ENCODE results near the gene SRRD.

The SRRD gene

DNA sequence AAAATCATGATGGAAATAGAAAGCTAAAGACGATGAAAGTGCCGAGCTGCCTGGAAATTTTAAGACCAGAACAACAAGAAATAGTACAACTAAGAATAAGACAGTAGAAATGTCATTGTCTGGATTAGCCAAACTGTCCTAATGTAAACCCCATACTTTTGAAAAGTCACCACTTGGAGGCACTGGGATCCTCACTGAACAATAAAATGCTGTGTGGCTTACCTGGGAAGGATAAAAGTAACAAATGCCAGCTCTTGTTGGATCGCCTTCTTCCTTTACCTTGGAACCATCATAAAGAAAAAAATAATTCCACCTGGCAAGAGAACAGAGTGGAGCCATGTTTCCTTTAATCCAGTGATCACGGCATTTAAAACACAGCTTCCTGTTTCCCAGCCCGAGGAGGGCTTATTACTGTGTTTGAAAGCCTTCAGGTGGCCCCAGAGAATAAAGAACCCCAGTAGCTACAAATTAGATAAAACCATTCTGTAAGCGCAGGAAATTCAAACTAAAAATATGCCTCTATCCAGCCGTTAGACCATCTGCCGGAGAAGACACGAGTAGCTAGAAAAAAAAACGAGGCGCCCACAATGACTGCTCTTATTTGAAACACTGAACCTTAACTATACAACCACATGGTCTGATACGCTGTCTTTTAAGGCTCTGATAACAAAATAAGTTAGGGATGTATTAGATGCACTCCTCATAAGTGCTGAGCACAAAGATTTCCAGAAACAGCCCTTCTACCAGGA lies 4.5 kb upstream of the SRRD start:
- DNase-seq: peak; percentile 70 to 93 (median 88)
- H3K36me3 ChIP-seq (ENCODE audit: control insufficient read depth in 4 of 4, insufficient read depth in 4 of 4, low read length in 3 of 4): peaks cover 0 to 32% (median 16%) of the 10 kb centered on the region in 4 experiments
- H3K27ac ChIP-seq (ENCODE audit: insufficient read depth in 1 of 2, low read depth in 1 of 2, low read length in 2 of 2, poor library complexity in 1 of 2, severe bottlenecking in 2 of 2): peak overlapping the region; percentile 59 to 87
- ChIA-PET CTCF (interaction anchor here (0.7 to 1.6 kb wide), 8 partner anchors 13 to 162 kb away, joined by 3 to 7 read pairs (median 4); no protein-coding TSS in a partner anchor), POLR2A (interaction anchor here (0.6 to 0.8 kb wide), 2 partner anchors 13 to 118 kb away, joined by 3 to 4 read pairs; no protein-coding TSS in a partner anchor)
- H3K4me3 ChIP-seq (ENCODE audit: control insufficient read depth in 1 of 7, extremely low read depth in 1 of 7, insufficient read depth in 4 of 7, low read depth in 2 of 7, low read length in 6 of 7): peak overlapping the region in 6 of 7 experiments; percentile 39 to 75 (median 58)
- H3K4me1 ChIP-seq (ENCODE audit: control extremely low read depth in 1 of 4, control insufficient read depth in 4 of 4, insufficient read depth in 4 of 4, low read length in 3 of 4): peaks cover 41 to 74% (median 65%) of the 10 kb centered on the region in 4 experiments
- WGBS (ENCODE audit: insufficient coverage): 6% methylated on average over 7 of the region's 12 CpGs
- H3K27me3 ChIP-seq (replicated peaks in 2 of 5; ENCODE audit: control insufficient read depth in 4 of 5, insufficient read depth in 5 of 5, low read length in 4 of 5): no peaks in the 10 kb centered on the region
- H3K9me3 ChIP-seq (ENCODE audit: control extremely low read depth in 1 of 5, control insufficient read depth in 4 of 5, insufficient read depth in 2 of 5, low read depth in 1 of 5, low read length in 4 of 5): no peaks in the 10 kb centered on the region

DNA sequence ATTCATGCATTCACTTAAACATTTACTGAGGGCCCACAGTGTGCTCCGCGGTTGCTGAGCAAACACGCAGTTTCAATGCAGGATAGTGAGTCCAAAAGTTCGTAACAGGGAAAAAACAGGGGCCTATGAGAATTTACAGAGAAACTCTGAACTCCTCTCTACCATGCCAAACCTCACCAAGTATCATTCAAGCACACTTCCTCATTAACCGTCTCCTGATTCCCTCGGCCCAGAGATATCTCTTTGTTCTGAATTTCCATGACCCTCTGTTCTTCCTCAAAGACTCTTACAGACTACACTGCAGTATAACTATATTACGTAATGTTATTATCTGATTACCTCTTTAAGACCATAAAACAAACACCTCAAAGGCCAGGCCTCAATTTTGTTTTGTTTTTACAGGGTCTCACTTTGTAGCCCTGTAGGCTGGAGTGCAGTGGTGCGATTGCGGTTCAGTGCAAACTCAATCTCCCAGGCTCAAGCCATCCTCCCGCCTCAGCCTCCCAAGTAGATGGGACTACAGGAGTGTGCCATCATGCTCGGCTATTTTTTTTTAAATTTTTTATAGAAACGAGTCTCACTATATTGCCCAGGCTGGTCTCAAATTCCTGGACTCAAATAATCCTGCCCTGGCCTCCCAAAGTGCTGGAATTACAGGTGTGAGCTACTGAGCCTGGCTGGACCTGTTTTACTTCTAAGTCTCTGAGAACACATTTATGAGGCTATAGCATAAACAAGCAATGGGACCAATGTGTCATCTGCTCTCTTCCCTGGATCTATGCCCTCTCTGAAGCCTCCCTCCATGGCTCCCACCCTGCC lies 3.7 kb upstream of the SRRD start:
- WGBS (ENCODE audit: insufficient coverage): 52% methylated on average over 8 of the region's 12 CpGs
- peak overlapping the region; percentile 59 to 87 for H3K27ac ChIP-seq (ENCODE audit: insufficient read depth in 1 of 2, low read depth in 1 of 2, low read length in 2 of 2, poor library complexity in 1 of 2, severe bottlenecking in 2 of 2)
- peaks cover 0 to 30% (median 13%) of the 10 kb centered on the region in 4 experiments for H3K36me3 ChIP-seq (ENCODE audit: control insufficient read depth in 4 of 4, insufficient read depth in 4 of 4, low read length in 3 of 4)
- H3K4me1 ChIP-seq (ENCODE audit: control extremely low read depth in 1 of 4, control insufficient read depth in 4 of 4, insufficient read depth in 4 of 4, low read length in 3 of 4): peaks cover 46 to 78% (median 71%) of the 10 kb centered on the region in 4 experiments
- ChIA-PET POLR2A (interaction anchor here (0.8 kb wide), 1 partner anchor 117 kb away, joined by 3 read pairs; no protein-coding TSS in a partner anchor), CTCF (interaction anchor here (0.7 to 1.6 kb wide), 7 partner anchors 14 to 161 kb away, joined by 3 to 7 read pairs (median 3); no protein-coding TSS in a partner anchor)
- no peaks in the 10 kb centered on the region for H3K27me3 ChIP-seq (replicated peaks in 2 of 5; ENCODE audit: control insufficient read depth in 4 of 5, insufficient read depth in 5 of 5, low read length in 4 of 5)
- peak; percentile 39 to 79 (median 64) for DNase-seq
- peak overlapping the region in 6 of 7 experiments; percentile 39 to 75 (median 58) for H3K4me3 ChIP-seq (ENCODE audit: control insufficient read depth in 1 of 7, extremely low read depth in 1 of 7, insufficient read depth in 4 of 7, low read depth in 2 of 7, low read length in 6 of 7)
- no peaks in the 10 kb centered on the region for H3K9me3 ChIP-seq (ENCODE audit: control extremely low read depth in 1 of 5, control insufficient read depth in 4 of 5, insufficient read depth in 2 of 5, low read depth in 1 of 5, low read length in 4 of 5)

DNA sequence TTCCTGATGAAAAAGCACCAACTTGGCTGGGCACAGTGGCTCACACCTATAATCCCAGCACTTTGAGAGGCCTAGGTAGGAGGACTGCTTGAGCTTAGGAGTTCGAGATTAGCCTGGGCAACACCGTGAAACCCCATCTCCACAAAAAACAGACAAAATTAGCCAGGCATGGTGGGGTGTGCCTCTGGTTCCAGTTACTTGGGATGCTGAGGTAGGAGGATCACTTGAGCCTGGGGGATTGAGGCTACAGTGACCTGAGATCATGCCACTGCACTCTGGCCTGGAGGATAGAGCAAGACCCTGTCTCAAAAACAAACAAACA lies 3.1 kb upstream of the SRRD start:
- Histone ChIP-seq H3K4me1 (ENCODE audit: control extremely low read depth in 1 of 4, control insufficient read depth in 4 of 4, insufficient read depth in 4 of 4, low read length in 3 of 4) (peaks cover 48 to 84% (median 72%) of the 10 kb centered on the region in 4 experiments), H3K9me3 (ENCODE audit: control extremely low read depth in 1 of 5, control insufficient read depth in 4 of 5, insufficient read depth in 2 of 5, low read depth in 1 of 5, low read length in 4 of 5) (no peaks in the 10 kb centered on the region), H3K4me3 (ENCODE audit: control insufficient read depth in 1 of 7, extremely low read depth in 1 of 7, insufficient read depth in 4 of 7, low read depth in 2 of 7, low read length in 6 of 7) (peak overlapping the region in 5 of 7 experiments; percentile 15 to 75 (median 56)), H3K36me3 (ENCODE audit: control insufficient read depth in 4 of 4, insufficient read depth in 4 of 4, low read length in 3 of 4) (peaks cover 0 to 29% (median 11%) of the 10 kb centered on the region in 4 experiments), H3K27me3 (replicated peaks in 2 of 5; ENCODE audit: control insufficient read depth in 4 of 5, insufficient read depth in 5 of 5, low read length in 4 of 5) (no peaks in the 10 kb centered on the region), H3K27ac (ENCODE audit: insufficient read depth in 1 of 2, low read depth in 1 of 2, low read length in 2 of 2, poor library complexity in 1 of 2, severe bottlenecking in 2 of 2) (peak overlapping the region; percentile 59 to 87)
- DNase-seq: no peak
- ChIA-PET CTCF (interaction anchor here (1.3 kb wide), 1 partner anchor 116 kb away, joined by 3 read pairs; no protein-coding TSS in a partner anchor), POLR2A (no interaction called here)
- no CpG with 5 or more reads among the region's 2 CpGs for WGBS (ENCODE audit: insufficient coverage)

DNA sequence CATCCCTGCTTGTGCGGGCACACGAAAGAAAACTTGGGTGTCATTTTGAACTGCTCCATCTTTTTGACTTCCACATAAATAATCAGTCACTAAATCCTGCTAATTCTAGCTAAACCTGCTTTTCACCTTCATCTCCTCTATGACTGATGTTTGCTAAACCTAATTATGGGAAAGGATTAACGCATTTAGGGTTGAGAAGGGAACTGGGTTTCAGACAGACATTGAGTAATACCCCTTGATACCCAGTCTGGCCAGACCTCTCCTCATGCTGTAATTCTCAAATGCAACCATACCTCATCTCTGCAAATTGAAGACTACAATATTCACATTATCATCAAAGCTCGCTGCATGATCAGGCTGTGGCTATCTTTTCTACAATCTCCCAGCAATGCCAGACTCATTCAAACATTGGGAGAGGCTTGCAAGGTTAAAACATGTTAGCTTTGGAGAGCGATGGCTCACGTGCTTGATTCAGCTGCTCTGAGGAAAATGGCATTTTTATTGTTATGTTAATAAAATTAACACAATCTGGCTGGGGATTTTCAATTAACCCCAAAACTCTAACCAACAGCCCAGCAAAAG lies 2.5 kb upstream of the SRRD start:
- Histone ChIP-seq H3K27me3 (replicated peaks in 2 of 5; ENCODE audit: control insufficient read depth in 4 of 5, insufficient read depth in 5 of 5, low read length in 4 of 5) (no peaks in the 10 kb centered on the region), H3K9me3 (ENCODE audit: control extremely low read depth in 1 of 5, control insufficient read depth in 4 of 5, insufficient read depth in 2 of 5, low read depth in 1 of 5, low read length in 4 of 5) (no peaks in the 10 kb centered on the region), H3K4me1 (ENCODE audit: control extremely low read depth in 1 of 4, control insufficient read depth in 4 of 4, insufficient read depth in 4 of 4, low read length in 3 of 4) (peaks cover 50 to 86% (median 74%) of the 10 kb centered on the region in 4 experiments), H3K27ac (ENCODE audit: insufficient read depth in 1 of 2, low read depth in 1 of 2, low read length in 2 of 2, poor library complexity in 1 of 2, severe bottlenecking in 2 of 2) (peak overlapping the region; percentile 59 to 87), H3K4me3 (ENCODE audit: control insufficient read depth in 1 of 7, extremely low read depth in 1 of 7, insufficient read depth in 4 of 7, low read depth in 2 of 7, low read length in 6 of 7) (peak overlapping the region in 3 of 7 experiments; percentile 20 to 80 (median 56)), H3K36me3 (ENCODE audit: control insufficient read depth in 4 of 4, insufficient read depth in 4 of 4, low read length in 3 of 4) (peaks cover 0 to 30% (median 8%) of the 10 kb centered on the region in 4 experiments)
- WGBS (ENCODE audit: insufficient coverage): 93% methylated on average over 4 of the region's 6 CpGs
- no peak for DNase-seq
- CTCF ChIA-PET: interaction anchor here (0.6 to 1.8 kb wide), 4 partner anchors 20 to 183 kb away, joined by 3 to 7 read pairs (median 4); no protein-coding TSS in a partner anchor
- POLR2A ChIA-PET: no interaction called here

DNA sequence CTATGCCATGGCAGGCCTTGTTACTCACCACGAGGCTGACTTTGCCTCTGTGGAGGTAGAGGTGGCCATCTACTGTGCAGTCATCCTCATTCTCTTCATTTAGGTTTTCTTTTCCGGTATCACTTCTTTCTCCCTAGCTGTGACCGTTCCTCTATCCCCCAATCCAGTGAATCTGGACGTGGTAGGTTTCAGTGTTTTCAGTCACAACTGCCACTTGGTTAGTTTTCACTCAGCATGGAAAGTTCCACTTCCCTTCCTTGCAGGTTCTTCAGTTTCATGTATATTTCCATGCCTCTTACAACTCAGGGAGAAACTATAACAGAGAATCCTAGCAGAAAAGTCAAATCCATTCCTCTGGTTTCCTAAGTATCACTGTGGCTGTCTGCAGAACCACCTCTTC lies 2.0 kb upstream of the SRRD start:
- 92% methylated on average over 3 of the region's 4 CpGs for WGBS (ENCODE audit: insufficient coverage)
- ChIA-PET POLR2A (no interaction called here), CTCF (interaction anchor here (0.6 to 2.1 kb wide), 5 partner anchors 11 to 182 kb away, joined by 3 to 7 read pairs (median 4); no protein-coding TSS in a partner anchor)
- H3K4me1 ChIP-seq (ENCODE audit: control extremely low read depth in 1 of 4, control insufficient read depth in 4 of 4, insufficient read depth in 4 of 4, low read length in 3 of 4): peaks cover 50 to 82% (median 72%) of the 10 kb centered on the region in 4 experiments
- no peak for DNase-seq
- no peaks in the 10 kb centered on the region for H3K27me3 ChIP-seq (replicated peaks in 2 of 5; ENCODE audit: control insufficient read depth in 4 of 5, insufficient read depth in 5 of 5, low read length in 4 of 5)
- H3K36me3 ChIP-seq (ENCODE audit: control insufficient read depth in 4 of 4, insufficient read depth in 4 of 4, low read length in 3 of 4): peaks cover 0 to 28% (median 6%) of the 10 kb centered on the region in 4 experiments
- H3K4me3 ChIP-seq (ENCODE audit: control insufficient read depth in 1 of 7, extremely low read depth in 1 of 7, insufficient read depth in 4 of 7, low read depth in 2 of 7, low read length in 6 of 7): peak overlapping the region in 3 of 7 experiments; percentile 0 to 80 (median 20)
- H3K27ac ChIP-seq (ENCODE audit: insufficient read depth in 1 of 2, low read depth in 1 of 2, low read length in 2 of 2, poor library complexity in 1 of 2, severe bottlenecking in 2 of 2): peak overlapping the region; percentile 33 to 87
- no peaks in the 10 kb centered on the region for H3K9me3 ChIP-seq (ENCODE audit: control extremely low read depth in 1 of 5, control insufficient read depth in 4 of 5, insufficient read depth in 2 of 5, low read depth in 1 of 5, low read length in 4 of 5)

DNA sequence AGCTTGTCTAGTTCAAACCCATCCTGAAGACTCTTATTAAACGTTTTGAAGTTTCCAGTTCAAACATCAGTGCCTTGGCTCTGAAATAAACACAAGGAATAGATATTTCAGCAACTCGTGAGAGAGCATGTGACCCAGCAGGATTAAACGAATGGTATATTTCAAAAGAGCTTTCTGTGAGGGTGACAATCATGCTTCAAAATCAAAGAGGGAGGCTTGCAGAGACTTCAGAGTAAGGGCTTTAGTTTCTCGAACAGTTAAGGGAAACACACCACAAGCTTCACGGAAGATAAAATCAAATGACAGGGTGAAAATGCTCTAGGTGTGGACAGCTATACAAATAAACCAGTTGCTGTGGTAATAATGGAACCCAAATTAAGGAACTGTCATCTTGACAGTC lies 1.5 kb upstream of the SRRD start:
- peaks cover 0 to 26% (median 4%) of the 10 kb centered on the region in 4 experiments for H3K36me3 ChIP-seq (ENCODE audit: control insufficient read depth in 4 of 4, insufficient read depth in 4 of 4, low read length in 3 of 4)
- peak in 2 of 3 donors; percentile 32 to 34 for DNase-seq
- peak overlapping the region in 3 of 7 experiments; percentile 80 to 98 (median 90) for H3K4me3 ChIP-seq (ENCODE audit: control insufficient read depth in 1 of 7, extremely low read depth in 1 of 7, insufficient read depth in 4 of 7, low read depth in 2 of 7, low read length in 6 of 7)
- no peaks in the 10 kb centered on the region for H3K27me3 ChIP-seq (replicated peaks in 2 of 5; ENCODE audit: control insufficient read depth in 4 of 5, insufficient read depth in 5 of 5, low read length in 4 of 5)
- WGBS (ENCODE audit: insufficient coverage): 65% methylated on average over 5 of the region's 5 CpGs
- no peaks in the 10 kb centered on the region for H3K9me3 ChIP-seq (ENCODE audit: control extremely low read depth in 1 of 5, control insufficient read depth in 4 of 5, insufficient read depth in 2 of 5, low read depth in 1 of 5, low read length in 4 of 5)
- peak overlapping the region in 1 of 2 experiments; percentile 96 for H3K27ac ChIP-seq (ENCODE audit: insufficient read depth in 1 of 2, low read depth in 1 of 2, low read length in 2 of 2, poor library complexity in 1 of 2, severe bottlenecking in 2 of 2)
- H3K4me1 ChIP-seq (ENCODE audit: control extremely low read depth in 1 of 4, control insufficient read depth in 4 of 4, insufficient read depth in 4 of 4, low read length in 3 of 4): peaks cover 50 to 78% (median 70%) of the 10 kb centered on the region in 4 experiments
- POLR2A ChIA-PET: no interaction called here
- CTCF ChIA-PET: interaction anchor here (0.6 to 2.1 kb wide), 4 partner anchors 10 to 182 kb away, joined by 3 to 7 read pairs (median 6); no protein-coding TSS in a partner anchor

Measured in common myeloid progenitor, CD34-positive (primary cell).